GM13977 (cell line): ENCODE measurements around the gene STK25.
"Not testable (repeated sequence)": the region's sequence is repeated elsewhere in the genome, so short reads cannot be mapped to it uniquely, and the experiment has no call there.

ENCODE experiments used
- DNase-seq: peaks from one replicate; pipeline ENCODE4 v3.0.0; 2012; ENCODE audit warnings: low spot score
- in situ Hi-C: fragments of 300-500 bp; cut with MboI; formaldehyde crosslinking; loops from one replicate; pipeline ENCODE4 v1.12.0; 2022; ENCODE audit warnings: low sequenced_read_pairs, low pct_unique_long_range_greater_than_20kb, mixed read lengths, inconsistent platforms; ENCODE audit not compliant: unreplicated experiment
- TF ChIP-seq, protein P1 (sequence below): IDR thresholded peaks from 2 replicates; pipeline ENCODE4 v1.5.1; 2012; ENCODE audit warnings: mild to moderate bottlenecking, control low read depth; ENCODE audit not compliant: insufficient read depth; ENCODE audit errors: extremely low read depth, missing control alignments

Gene STK25

GRCh38 chr2:241507430-241508239 lies 749 bp downstream of the STK25 start:
- TF ChIP-seq, protein P1, sequence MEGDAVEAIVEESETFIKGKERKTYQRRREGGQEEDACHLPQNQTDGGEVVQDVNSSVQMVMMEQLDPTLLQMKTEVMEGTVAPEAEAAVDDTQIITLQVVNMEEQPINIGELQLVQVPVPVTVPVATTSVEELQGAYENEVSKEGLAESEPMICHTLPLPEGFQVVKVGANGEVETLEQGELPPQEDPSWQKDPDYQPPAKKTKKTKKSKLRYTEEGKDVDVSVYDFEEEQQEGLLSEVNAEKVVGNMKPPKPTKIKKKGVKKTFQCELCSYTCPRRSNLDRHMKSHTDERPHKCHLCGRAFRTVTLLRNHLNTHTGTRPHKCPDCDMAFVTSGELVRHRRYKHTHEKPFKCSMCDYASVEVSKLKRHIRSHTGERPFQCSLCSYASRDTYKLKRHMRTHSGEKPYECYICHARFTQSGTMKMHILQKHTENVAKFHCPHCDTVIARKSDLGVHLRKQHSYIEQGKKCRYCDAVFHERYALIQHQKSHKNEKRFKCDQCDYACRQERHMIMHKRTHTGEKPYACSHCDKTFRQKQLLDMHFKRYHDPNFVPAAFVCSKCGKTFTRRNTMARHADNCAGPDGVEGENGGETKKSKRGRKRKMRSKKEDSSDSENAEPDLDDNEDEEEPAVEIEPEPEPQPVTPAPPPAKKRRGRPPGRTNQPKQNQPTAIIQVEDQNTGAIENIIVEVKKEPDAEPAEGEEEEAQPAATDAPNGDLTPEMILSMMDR: peak; percentile 15
- in situ Hi-C loops: no loop called here
- peak; percentile 78 for DNase-seq

- no peak for DNase-seq
- TF ChIP-seq, protein P1: no peak
- in situ Hi-C loops: no loop called here
Observed at GRCh38 chr2:241506793-241507429, 1.5 kb downstream of the STK25 start.

- DNase-seq, in situ Hi-C loops: not testable (repeated sequence)
Observed at GRCh38 chr2:241506317-241506716, 2.1 kb downstream of the STK25 start.

- no peak for DNase-seq
- in situ Hi-C loops: no loop called here
- TF ChIP-seq, protein P1: no peak
Observed at GRCh38 chr2:241505781-241506201, 2.6 kb downstream of the STK25 start.

DNA sequence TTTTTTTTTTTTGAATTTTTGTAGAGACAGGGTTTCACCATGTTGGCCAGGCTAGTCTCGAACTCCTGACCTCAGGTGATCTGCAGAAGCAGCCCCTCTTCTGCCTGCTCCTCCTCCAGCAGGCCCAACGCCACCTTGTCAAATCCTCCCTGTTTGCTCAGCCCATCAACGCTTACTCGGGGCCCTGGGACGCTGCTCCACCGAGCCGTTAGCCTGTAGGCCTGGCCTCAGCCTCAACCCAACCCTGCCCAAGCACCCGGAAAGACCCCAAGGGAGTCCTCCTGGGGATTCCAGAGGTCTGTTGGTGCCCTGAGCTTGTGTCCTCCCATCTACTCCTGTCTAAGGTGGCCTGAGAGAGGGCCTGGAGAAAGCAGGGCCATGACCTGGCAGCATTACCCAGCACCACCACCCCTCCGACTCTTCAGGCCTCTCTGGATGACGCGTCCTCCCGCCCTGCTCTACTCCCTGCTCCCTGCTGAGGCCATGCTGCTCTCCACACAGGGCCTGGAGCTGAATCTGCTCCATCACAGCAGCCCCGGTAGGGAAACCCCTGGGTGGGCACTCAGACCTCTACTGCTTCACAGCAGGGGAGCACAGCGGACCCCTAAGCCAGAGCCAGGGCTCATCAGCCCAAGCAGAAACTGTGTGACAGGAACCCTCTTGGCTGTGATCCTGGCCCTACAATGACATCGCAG lies 3.2 kb downstream of the STK25 start:
- no peak for DNase-seq
- in situ Hi-C loops: no loop called here
- TF ChIP-seq, protein P1: no peak

DNA sequence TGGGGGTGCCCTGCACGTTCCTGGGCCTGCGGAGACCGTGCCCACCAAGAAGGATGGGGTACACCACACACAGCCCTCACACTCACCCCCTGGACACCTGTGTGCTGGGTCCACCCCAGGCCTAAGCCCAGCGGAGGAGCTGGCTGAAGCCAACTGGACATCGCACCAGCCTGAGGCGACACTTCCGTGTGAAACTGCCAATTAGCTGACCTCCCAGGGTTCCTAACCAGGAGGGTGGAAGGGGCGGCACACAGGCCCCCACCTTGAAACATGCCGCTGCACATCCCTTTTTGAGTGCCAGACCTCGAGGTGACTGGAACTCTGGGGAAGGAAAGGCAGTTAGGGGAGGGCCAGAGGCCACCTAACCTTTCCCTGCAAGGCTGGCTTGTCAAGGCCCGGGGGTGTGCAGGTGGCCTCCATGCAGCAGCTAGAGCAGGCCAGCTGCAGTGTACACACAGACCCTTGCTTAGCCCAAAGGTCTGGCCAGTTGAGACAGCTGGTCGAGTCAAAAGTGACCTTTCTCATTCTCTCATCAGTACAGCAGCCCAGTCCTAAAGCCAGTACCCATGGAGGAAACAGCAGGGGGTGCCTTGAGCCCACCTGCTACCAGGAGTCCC lies 4.5 kb downstream of the STK25 start:
- no peak for DNase-seq
- TF ChIP-seq, protein P1: no peak
- in situ Hi-C loops: no loop called here
